Activated CD4-positive, alpha-beta T cell treated with anti-CD3 and anti-CD28 coated beads, Interleukin-2, amount 50 U/mL, for 48 hours (primary cell): Measurements from ENCODE around the gene MYBBP1A.

Source experiments
- DNase-seq, 2 experiments: peaks; one replicate each; pipeline ENCODE4 v3.0.0-alpha.2; 2020

Gene MYBBP1A

DNA sequence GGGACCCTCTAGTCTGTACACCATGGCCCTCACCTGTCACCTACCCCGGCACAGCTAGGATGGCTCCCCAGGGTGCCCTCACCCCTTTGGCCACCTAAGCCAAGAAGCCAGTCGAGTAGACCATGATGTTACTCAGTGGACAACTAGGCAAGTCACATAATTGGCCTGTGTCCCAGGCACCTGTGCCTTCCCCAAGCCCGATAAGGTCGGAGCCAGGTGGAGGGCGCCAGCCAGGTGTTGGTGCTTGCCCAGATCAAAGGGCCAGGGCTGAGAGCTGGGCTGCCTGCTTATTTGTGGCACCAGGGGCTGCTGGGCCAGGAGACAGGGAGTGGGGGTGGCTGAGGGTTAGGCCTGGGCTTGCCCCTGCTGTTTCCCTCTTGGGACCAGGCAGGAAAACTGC is 39.7 kb downstream of the MYBBP1A start:
- DNase-seq: no peak

DNA sequence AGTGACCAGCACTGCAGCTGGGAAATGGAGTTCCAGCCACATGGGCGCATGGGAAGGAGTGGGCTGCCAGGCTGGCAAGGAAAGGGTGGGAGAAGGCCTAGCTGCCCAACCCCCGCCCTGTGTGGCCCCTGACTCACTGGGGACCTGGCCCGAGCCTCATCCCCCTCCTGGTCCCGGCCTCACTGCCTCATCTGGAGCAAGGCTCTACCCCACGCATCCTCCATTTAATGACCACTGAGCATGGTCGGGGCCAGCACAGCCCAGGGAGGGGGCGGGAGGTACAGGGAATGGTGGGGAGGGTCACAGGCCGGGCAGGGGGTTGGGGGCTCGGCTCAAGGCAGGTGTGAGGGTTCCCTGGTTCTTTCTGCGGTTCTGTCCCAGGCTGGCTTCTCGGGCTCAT is 40.4 kb downstream of the MYBBP1A start:
- DNase-seq: no peak

DNA sequence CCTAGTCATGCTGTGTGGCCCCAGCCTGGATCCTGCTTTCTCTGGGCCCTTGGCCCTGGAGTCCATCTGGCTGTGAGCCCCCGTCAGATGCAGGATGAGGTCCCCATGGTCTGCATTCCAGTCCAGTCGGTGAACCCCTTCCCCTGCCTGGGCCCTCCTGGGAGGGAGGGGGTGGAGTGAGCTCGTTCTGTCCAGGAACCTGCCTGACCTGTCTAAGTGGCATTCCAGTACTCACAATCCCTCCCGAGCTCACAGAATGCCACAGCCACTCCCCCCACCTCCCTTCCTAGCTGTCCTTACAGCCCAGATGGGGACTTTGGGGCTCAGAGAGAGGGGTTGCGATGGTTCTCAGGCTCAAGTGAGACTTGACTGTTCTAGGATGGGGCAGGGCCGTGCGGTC is 41.0 kb downstream of the MYBBP1A start:
- no peak for DNase-seq

DNA sequence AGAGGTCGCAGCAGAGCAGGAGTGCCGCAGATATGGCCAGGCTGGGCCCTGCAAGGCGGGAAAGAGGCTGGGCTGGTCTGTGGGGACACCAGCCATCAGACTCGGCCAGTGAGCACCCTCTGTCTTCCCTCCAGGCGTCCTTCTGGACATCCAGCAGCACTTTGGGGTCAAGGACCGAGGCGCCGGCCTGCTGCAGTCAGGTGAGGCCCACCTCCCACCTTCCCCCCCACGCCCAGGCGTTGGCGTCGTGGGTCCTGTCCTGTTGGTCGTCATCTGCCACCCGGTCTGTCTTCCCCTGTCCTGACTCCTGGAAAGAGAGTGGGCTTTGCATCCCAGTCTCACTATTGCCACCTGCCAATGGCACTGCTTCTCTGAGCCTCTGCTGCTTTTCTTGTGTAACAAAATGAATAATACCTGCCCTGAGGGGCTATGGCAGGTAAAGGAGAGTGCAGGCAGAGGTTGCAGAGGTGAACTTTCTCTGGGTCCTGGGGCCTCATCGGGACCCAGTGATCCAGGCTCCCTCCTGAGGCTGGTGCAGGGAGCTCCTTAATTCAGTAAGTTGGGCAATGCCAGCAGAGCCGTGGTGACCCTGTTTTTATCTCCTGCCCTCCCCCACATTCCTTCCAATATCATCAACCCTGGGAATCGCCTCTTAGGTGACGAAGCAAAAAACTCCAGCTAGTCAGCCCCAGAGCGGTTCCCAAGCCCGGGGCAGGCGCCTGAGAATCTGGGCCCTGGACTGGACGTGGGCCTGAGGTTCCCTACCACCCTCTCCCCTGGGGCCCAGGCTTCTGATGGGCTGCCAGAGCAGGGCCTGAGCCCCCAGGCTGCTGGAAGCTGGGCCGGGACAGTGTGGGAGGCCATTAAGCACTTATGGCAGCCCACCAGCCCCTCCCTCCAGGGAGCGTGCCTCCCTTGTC is 41.8 kb downstream of the MYBBP1A start:
- no peak for DNase-seq

DNA sequence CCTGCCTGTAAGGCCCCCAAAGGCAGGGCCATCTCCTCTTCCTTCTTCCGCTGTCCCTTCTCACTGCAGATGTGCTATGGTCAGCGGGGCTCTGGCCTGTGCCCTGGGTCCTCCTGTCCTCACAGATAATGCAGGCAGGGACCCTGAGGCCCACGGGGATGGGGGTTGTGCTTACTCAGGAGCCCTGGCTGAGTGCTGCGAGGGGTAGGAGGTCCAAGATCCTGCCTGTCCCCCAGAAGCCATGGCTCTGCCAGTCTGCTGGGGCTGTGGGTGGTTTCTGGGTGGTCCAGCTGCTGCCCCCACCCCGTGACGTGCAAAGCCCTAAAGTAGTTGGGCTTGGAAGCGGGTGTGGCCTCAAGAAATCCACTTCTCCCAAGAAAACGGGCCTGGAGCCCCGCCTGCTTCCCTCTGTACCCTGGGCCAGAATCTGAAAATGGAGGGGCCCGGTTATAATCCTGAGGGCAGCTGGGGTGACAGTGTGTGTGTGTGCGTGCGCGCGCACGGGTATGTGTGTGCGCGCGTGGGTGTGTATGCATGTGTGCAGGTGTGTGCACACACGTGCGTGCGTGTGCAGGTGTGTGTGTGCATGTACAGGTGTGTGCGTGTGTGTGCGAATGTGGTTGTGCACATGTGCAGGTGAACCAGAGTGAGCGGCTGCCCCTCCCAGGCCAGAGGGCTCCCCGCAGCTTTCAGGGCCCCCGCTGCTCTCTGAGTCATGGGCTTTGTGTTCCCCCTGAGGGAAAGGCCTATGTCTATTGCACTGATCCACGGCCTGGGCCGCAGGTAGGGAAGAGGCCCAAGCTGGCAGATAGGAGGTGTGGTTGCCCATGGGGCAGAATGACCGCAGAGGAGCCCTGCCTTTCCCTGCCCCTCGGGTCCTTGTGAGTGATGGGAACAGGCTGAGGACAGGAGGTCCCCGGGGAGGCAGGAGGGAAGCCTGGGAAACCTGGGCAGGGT is 42.8 kb downstream of the MYBBP1A start:
- DNase-seq: no peak

DNA sequence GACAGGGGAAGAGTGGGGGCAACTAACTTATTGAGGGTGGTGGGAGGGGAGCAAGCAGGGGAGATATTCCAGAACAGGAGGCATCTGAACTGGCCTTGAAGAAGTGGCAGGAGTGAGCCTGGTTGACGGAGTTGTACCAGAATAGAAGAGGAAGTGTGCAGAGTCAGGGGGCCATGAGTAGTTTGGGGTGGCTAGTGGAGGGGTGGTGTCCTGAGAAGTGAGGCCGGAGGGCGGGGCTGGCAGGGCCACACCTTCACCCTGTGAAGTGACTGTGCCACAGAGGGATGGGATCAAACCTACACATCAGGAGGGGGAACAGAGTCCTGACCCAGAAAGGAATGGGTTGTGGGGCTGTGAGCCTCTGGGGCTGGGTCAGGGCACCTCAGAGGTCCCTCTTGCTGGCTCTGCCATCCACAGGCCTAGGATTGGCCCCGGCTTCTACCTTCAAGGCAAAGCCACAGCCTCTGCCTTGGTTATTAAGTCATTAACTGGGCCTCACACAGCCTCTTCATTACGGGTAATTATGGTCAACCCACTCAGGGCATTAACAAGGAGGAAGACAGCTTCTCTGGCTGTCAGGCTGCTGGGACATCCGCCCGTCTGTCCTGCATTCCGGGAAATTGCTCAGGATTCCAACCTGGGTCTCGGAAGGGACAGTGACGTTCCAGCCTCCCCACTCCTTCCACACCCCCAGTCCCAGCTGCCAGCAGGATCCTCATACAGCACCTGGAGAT is 43.8 kb downstream of the MYBBP1A start:
- DNase-seq: no peak

DNA sequence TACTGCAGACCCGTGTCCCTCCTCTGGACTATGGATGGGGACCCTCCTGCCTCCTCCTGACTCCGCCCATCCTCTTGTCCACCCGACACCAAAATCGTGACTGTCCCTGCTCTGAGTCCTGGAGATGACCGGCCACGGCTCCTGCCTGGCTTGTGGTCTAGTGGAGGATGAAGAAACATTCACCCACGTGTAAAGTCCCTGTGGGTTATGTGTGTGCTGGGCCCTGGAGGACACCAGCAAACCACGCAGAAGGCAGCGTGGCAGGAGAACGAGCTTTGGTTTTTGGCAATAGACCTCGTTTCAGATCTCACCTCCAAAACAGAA is 44.6 kb downstream of the MYBBP1A start:
- no peak for DNase-seq

DNA sequence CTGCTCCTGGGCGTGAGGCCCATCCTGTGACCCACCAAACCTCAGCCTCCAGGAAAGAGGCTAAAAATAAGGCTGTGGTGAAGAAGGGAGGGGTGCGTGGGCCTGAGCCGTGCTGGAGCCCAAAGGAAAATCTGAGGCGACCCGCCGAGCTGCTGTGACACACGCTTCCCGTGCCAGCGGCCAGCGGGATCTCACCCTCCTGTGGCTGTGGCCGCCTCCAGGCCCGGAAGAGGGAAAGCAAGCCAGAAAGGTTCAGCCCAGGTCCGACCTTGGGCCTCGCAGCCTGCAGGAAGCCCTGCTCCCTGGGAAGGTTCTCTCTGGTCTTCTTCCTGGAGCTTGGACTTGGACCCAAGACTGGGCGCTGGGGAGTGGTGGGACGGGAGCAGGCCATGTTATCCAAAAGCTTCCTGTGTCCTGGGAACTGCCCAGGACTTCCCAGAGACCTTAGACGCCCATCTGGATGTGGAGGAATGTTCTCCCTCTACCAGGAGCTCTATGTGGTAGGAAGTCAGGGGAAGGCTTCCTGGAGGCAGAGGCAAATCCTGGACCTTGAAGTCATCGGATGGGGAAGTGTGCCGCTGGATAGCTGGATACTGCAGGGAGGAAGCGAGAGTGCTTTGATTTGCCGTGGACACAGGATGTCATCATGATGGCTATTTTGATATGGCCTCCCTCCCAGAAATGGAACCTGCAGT is 45.1 kb downstream of the MYBBP1A start:
- peak in 1 of 2 experiments; percentile 11 for DNase-seq

DNA sequence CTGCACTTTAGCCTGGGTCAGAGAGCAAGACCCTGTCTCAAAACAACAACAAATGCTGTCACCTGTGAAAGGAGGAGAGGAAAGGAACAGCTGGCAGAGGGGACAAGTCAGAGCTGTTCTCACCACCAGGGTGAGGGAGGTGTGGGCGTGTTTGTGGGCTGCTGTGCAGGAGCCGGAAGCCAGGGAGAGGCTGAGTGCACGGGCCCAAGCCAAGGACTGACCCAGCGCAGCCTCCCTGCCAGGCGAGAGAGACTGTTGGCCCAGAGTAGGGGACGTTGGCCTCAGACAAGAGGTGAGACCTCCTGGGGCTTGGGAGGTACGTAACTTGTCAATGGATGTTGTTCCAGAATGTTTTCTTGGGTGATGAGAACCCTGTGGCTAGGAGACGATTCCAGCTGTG is 45.8 kb downstream of the MYBBP1A start:
- peak in 1 of 2 experiments; percentile 33 for DNase-seq

DNA sequence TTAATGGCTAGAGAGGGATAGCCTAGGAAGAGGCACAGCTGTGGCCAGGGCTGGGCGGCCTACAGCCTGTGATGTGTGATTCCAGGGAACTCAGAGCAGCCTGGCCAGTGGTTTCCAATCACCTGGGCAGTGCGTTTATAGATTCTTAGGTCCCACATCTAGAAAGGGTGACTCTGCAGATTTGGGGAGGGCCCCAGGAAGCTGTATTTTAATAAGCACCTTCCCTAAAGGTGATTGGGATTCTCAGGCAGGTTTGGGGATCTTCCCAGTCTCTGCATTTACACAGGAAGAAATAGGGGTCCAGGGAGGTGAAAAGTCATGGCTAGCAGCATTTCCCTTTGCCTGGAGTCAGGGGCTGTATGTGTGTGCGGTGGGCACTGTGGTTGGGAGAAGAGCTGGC is 47.0 kb downstream of the MYBBP1A start:
- DNase-seq: no peak

DNA sequence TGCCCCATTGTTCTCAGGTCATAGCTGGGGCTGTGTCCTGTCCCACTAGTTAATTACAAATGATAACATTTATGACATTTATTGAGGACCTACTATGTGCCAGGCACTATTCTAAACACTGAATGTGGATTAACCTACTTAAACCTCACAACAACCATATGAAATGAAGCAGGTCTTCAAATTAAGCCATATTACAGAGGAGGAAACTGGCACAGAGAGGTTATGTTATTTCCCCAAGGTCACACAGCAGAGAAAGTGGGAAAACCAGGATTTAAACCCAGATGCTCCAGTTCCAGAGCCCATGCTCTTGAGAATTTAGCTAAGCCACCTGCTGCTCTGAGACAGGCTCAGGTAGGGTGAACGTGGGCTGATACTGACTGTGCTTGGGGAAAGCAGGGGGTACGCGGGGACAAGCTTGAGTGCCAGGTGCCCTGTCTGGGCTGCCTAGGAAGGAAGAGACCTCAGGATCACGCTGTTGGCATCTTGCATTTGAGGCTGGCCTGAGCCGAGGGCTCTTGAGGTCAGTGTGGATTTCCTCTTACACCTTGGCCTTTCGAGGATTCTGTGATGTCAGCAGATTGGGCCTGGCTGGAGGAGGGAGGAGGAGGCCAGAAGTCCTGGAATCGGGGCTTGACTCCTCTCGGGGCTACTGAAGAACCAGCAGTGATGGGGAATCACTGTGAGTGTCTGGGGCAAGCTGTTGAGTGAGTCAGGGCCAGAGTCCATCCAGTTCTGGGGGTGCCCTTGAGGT is 47.6 kb downstream of the MYBBP1A start:
- DNase-seq: no peak

DNA sequence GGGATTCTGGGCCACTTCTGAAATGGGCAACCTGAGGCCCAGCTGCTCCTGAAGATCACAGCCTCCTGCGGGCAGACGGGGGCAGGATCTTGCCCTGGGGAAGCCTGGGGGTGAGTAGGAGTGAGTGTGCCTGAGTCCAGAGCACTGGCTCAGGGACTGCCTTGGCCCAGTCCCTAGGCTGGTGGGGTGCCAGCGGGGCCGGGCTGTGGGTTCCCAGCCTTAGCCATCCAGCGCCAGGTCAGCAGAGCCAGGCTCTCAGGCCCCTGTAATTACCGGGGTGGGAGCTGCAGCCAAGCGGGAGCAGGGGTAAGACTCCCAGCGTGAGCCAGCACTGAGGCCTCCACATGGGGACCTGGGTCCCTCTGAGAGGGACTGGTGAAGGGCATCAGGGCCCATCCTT is 48.3 kb downstream of the MYBBP1A start:
- DNase-seq: no peak

DNA sequence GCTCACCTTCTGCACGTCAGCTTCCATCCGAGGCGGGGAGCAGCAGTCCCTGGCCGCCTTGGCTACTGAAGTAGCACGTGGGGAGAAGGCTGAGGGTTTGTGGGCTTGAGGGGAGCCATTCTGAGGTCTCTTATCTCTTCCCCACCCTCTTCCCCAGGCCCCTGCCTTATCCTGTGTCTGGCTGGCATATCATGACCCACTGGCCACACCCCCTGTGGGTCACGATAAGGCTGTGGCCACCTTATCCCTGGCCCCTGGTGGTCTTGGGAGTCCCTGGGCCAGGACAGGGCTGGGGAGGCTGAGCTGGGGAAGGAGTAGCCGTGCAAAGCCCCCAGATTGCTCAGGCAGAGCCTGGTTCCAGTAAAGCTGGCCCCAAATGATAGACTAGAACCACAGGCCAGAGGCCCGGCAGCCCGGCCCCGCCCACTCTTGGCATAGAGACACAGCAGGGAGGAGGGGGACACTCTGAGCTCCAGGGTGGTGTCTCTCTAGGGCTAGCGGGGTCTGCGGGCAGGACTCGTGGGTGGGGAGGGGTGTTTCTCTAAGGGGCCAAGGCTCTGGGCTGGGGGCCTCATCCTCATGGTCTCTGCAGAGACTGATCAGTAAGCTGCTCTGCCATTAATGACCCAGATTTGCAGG is 48.9 kb downstream of the MYBBP1A start:
- no peak for DNase-seq

DNA sequence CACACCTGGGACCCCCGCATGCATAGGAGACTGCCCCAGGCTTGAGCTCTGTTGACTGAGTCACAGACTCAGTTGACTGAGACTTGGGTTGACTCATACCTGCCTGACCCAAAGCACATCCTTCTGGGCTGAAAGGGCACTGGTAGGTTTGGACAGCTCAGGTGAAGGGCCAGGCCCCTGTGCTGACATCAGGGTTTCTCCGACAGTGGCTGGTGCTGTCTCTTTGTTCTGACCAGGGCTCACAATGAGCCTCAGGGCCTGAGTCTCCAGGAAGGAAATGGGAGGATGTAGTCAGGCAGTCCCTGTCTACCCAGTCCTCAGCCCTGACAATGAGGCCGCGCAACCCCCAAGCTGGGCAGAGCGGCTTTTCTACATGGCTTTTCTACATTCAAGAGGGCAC is 50.0 kb downstream of the MYBBP1A start:
- DNase-seq: no peak

DNA sequence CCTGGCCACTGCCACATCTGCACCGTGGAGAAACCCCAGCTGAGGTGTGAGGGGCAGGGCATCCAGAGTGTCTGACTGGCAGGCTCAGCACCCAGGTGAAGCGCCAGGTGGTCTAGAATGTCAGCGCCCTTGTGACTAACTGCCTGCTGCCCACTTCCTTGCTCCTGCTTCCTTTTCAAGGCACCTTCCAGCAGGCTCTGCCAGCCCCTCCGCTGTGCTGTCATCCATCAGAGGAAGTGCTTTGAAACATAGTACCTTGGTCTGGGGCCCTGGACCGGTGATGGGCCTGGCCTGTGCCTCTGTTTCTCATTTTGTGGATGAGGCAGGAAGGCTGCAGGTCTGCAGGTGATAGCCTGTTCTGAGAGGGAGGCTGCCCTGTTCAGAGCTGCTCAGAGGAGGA is 51.0 kb downstream of the MYBBP1A start:
- no peak for DNase-seq

DNA sequence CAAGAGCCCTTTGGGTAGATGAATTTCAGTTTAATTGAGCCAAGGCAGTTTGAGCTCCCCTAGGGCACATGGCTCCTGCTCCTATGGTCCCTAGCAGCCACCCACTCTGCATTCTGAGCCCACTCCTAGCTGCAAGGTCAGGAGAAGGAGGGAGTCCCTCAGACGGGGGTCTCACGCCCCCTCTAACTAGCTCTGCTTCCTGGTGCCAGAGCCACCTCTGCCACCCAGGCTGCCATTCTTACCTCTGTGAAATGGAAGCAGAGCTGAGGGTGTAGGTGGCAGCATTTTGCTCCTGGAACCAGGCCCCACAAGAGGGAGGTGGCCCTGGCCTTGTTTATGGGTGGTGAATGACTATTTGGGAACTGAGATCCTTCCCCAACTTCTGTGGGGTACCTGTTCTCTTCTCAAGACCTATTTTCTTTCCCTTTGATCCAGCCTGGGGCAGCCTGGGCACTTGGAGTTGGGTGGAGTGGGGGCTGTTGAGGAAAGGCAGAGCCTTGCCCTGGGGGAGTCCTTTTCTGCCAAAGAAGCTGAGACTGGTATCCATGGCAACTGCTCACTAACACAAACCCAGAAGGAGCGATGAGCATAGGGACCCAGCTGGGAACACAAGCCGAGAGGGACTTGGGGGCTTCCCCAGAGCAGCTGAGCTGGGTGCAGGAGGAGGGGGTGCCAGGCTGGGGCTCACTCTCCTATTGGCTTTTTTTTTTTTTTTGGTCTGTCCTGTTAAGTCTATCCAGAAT is 51.7 kb downstream of the MYBBP1A start:
- DNase-seq: no peak

DNA sequence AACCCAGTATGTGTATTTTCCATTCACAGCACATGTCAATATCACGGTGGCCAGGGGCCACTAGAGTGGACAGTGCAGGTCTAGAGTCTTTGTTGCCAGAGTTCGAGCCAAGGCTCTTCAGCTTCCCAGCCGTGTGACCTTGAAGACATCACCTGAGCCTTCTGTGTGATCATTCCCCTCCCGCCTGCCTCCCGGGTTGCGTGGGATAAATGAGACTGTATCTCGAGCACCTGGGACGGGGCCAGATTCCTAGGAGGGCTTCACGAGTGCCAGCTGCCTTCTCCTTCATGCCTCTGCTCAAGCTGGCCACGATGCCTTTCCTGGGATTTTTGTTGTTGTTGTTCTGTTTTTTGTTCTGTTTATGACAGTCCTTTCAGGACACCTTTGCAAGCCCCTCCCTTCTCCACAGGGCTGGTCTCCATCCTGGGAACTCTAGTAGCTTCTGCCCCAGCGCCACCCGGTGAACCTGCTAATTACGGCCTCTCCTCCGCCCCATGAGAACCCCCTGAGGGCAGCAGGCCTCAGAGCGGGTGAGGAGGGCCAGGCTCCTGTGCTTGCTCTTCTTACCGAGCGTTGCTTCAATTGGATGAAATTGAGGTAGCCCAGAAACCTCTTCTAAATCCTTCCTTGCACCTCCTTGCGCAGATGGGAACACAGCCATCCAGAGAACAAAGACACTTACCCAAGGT is 52.6 kb downstream of the MYBBP1A start:
- no peak for DNase-seq

DNA sequence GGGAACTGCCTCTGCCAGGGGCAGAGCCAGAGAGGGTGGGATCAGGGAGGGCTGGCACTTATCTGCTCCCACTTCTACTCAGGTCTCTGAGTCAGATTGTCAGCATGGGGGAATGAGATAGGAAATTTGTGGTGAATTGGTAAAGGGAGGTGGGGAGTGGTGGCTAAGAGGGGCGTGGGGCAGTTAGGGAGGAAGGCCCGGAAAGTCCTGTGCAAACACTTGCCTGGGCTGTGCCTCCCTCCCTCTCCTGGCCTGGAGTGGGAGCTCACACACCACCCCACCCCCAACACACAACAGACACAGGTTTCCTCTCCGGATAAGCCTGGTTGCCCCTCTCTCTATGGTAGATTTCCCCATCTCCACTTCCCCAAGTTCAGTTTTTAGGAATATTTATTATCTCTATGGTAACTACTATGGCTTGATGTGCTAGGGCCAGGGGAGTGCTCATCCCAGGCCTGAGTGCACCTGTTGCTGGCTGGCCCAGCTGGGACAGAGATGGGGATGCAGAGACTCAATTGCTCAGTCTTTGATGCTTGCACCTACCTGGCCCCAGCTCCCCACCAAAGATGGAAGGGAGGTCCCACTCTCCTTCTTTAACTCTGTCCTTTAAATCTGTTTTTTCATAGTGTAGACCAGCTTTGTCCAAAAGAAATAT is 53.8 kb downstream of the MYBBP1A start:
- no peak for DNase-seq

DNA sequence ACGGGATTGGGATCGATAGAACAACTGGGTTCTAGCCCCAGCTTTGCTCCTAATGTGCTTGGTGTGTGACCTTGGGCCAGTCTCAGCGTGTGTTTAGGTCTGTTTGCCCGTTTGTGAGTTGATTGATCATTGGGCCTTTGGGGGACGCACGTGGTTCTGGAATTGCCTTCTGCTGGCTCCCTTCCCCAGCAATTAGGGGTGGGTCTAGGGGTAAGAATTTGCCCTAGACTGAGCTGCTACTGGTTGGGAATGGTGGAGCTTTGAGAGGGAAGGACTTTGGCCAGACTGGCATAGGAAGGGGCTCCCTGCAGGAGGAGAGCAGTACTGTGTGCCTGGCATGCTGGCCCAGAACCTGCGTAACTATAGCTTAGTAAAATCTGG is 55.0 kb downstream of the MYBBP1A start:
- DNase-seq: no peak
